IPS-NIHi7 (cell line): ENCODE measurements around the gene ANKRD29.

Experiments used
- DNase-seq: peaks from one replicate; pipeline ENCODE4 v3.0.0; 2012; ENCODE audit warnings: mixed read lengths; ENCODE audit errors: extremely low spot score

ANKRD29 gene

DNA sequence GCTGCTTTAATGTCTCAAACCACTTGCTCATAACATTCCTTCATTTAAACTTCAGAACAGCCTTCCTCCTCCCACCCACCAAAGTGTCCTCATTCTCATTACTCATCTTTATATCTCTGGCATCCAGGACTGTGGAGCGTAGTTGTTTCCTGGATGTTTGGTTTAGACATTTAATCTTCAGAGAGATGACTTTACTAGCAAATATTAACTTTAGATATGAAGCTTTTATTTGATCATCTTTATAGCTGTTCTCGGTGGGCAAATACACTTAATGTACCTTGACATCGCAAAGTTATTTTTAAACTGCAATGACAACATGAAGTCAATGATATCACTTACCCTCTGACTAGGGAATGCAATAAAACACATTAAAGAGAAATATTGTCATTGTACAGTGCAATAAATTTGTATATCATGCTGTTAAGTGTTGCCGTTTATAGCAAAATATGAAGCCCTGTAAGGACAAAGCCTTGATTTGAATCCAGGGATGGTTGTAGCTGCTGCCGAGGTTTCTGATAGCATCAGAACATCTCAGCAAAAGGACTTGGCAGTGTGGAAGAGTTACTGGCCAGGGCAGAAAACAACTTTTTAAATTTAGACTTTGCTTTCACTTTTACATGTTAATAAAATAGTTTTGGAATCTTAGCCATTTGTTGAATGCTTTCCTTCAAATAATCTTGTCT, 21.9 kb upstream of the ANKRD29 start:
- DNase-seq, result no peak

DNA sequence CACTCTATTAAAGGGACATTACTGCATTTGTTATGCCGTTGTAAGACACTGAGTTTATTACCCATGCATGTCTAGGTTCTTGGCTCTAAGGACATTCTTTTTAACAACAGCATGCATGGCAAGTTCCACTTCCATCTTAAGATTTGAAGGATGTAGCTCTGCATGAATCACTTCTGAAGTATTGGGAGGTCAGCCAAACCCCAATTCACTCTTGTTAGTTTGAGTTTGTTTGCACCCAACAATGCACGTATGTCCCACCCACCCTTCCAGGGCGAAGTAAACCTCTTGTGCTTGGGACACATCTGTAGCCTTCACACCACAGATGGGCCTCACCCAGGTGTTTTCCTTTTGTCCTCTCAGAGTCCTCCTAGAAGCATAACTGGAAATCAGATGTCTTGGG, 21.0 kb upstream of the ANKRD29 start:
- DNase-seq, result no peak

DNA sequence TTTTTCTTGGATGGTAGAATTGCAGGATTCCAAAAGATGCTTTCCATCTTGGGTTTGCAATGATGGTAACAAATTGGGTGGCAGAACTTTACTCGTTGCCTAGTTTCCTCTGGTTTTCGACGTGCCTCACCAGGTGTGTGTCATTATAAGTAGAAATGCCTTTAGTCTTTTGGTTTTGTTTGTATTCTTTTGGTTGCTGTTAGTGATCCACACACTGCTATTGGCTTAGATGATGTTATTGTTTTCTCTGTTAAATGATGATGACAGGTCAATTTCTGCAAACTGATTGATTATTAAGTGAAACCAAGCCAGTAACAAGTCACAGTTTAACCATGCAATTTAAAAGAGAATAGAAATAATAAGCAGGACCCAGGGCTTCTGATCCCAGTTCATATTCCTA, 20.4 kb upstream of the ANKRD29 start:
- no peak for DNase-seq

DNA sequence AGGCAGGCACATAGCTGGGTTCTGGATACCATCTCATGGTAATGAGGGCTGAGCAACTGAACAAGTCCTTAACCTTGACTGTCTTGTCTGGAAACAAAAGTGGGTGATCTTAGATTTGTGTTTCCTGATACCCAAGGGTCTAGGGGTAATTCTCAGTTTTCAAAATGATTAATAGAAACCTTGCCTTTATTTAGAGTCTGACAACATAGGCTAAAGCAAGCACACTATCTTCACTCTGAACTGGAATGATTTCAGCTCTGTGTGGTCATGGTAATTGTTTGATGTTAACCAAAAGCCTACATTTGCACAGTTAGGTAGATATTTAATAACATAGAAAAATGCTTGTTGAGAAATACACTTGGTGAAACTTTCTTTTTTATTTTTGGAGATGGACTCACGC, 19.8 kb upstream of the ANKRD29 start:
- DNase-seq, result no peak

DNA sequence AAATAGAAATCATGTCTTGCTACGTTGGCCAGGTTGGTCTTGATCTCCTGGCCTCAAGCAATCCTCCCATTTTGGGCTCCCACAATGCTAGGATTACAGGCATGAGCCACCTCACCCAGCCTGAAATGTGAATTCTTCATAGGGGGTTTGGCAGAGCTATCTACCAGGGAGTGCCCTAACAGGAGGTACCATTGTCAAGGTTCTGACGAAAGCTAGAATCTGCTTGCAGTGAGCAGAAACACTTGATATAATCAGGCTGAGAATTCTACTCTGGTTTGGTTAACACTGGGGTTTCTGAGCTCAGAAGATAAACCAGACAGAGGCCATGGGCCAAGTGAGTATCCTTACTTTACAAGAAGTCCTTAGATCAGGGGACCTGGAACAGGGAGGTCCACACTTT, 19.3 kb upstream of the ANKRD29 start:
- no peak for DNase-seq

DNA sequence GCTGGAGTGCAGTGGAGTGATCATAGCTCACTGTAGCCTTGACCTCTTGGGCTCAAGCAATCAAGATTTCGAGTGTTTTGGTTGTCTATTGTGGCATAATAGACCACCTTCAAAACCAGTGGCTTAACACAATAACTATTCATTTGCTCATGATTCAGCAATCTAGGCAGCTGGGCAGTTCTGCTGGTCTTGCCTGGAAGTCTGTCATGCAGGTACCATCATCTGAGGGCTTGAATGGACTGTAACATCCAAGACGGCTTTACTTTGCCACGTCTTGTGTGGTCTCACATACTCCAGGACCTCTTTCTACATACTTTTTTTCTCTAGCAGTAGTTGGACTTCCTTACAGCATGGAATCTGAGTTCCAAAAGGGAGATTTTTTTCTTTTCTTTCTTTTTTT, 13.2 kb upstream of the ANKRD29 start:
- DNase-seq, result no peak

DNA sequence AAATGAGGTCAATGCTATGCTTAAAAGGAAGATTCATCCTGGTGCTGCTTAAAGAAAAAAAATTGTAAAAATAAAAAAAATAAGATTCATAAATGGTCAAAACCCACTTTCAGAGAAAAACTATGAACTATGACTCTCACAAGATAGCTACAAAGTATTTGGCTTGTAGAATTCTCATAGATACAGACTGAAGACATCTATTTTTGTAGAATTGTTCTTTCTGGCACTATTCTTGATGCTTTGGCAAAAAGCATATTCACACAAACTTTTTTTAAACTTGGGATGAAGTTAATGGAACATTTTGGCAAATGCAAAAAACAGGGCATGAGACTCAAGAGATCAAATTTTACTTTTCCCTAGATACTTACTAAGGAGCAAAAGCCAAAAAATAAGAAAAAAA, 12.5 kb upstream of the ANKRD29 start:
- DNase-seq, result no peak

DNA sequence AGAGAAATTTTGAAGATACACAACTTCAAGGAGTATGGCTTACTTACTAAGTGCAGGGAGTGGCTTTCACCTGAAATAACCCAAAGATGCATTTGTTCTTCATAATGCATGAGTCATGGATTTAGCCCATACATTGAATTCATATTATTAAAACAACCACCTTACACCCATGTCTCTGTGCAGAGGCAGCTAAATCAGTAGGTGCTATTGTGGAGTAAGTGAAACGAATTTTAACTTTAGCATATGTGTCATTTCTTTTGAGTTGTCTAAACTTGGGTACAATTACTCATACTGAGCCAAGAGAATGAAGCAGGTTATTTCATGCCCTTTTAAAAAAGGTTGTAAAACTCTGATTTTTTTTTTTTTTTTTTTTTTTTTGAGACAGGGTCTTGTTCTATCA, 11.0 kb upstream of the ANKRD29 start:
- no peak for DNase-seq

DNA sequence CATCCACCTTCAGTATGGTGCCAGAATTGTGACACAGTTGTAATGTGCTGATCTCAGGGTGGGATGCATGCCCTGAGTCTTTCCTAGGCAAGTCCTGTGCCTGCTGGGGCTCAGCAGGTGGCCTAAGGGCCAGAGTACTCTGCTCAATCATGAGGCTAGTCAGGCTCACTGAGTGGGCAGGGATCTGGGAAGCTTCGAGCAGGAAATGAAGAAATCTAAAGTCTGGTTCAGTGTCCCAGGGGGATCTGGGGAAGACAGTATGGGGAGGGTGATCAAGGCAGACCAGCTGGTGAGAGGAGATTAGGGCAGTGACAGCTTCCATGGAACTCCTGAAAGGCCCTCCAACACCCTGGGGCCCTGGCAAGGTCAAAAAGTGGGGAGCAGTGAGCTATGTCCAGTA, 8.9 kb upstream of the ANKRD29 start:
- DNase-seq, result no peak

DNA sequence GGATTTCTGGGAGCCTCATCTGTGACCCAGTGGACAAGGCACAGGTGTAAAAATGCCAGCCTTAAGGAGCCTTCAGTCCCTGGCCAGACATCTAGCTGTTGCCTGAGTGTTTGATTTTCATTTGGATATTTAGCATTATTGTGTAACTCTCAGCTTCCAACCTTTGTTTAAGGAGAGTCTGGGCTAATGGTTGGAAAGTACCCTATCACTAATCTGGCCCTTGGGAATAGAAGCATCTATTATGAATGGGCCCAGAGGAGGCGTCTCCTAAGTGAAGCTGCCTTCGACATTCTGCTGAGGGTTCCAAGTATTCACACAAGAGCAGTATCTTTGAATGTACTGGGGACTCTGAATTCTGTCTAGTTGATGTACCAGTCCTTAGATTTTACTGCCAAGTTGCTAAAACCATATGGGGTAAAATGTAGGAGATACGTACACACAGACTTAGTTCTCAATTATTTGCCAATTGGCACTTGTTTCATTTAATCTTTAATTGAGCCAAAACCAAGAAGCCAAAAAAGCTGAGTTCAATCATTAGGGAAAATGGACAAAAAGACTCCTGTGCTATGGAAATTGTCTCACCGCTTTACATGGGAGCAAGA, 7.2 kb upstream of the ANKRD29 start:
- DNase-seq, result no peak

DNA sequence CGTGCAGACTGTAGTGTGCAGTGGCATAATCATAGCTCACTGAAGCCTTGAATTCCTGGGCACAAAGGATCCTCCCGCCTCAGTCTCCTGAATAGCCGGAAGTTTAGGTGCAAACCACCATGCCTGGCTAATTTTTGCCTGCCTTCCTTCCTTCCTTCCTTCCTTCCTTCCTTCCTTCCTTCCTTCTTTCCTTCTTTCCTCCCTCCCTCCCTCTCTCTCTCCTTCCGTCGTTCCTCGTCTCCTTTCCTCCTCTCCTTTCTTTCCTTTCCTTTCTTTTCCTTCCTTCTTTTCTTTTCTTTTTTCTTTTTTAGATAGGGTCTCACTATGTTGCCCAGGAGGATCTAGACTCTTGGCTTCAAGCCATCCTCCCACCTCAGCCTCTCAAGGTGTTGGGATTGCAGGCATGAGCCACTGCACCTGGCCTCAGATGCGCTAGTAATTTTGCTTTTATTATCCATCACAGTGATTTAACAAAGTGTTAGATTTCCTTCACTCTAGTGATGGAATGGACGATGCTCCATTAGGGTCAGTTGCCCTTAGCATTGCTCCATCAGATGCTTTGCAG, 6.6 kb upstream of the ANKRD29 start:
- DNase-seq, result no peak

DNA sequence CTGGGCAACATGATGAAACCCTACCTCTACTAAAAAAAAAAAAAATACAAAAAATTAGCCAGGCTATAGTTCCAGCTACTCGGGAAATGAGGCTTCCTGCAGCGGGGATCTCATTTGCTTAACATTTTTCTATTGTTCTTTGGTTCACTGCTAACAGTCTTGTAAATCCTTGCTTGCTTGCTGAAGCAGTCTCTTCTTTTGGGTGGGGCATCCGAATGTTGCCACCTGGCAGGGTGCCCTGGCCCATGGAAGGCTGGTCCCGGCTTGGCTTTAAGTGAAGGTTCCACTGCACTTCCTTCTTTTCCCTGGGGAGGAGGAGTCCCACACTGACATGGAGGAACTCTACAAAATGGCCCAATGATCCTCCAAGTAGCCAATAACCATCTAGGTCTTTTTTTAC, 6.0 kb upstream of the ANKRD29 start:
- peak; percentile 55 for DNase-seq

DNA sequence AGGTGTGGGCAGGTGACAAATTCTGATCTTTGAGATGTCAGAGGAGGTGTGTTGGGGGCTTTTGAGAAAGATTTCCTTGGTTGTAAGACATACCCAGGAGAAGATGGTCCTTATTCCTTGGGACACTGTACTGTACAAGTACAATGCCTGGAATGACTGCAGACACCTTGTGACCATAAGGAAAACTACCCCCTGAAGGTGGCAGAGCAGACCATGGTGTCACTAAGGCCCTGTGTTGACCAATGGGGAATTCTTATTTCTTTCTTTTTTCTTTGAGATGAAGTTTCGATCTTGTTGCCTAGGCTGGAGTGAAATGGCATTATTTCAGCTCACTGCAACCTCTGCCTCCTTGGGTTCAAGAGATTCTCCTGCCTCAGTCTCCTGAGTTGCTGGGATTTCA, 4.4 kb upstream of the ANKRD29 start:
- DNase-seq, result no peak

DNA sequence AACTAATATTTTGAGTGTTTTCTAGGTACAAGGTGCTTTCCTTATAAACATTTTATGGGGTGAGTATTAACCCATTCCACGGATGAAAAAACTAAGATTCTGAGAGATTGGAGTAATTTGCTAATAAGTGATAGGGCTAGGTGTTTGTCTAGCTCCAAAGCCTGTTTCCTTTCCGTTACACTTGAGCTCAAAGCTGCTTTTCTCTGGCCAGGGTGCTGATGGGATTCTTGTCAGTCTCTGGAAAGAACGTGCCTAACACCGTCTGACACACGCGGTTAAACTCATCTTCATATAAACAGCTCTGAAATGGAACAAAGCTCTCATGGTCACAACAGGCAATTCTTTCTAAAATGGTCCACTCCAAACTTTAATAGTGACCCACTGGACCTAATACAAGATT, 2.0 kb upstream of the ANKRD29 start:
- no peak for DNase-seq

DNA sequence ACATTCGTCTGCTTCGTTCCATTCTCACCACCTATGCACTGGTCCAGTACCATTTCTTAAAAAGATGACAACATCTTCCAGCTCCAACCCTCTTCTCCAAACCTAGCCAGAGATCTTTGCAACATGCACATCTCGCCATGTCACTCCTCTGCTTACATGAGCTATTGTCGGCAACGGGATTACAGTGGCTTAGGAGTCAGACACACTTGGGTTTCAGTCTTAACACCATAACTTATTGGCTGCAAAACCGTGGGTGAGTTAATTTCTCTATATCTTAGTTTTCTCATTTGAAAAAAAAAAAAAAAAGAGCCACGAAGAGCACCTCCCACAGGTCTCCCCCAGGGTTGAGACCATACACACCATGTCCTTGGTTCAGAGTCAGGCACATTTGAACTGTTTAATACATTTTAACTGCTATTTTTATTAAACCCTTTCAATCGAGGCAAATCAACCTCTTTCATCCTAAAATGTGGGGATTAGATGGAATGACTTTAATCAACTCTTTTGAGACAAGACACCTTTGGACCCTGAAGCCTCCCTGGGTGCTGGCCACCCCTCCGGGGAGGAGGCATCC, 889 bp downstream of the ANKRD29 start:
- no peak for DNase-seq

DNA sequence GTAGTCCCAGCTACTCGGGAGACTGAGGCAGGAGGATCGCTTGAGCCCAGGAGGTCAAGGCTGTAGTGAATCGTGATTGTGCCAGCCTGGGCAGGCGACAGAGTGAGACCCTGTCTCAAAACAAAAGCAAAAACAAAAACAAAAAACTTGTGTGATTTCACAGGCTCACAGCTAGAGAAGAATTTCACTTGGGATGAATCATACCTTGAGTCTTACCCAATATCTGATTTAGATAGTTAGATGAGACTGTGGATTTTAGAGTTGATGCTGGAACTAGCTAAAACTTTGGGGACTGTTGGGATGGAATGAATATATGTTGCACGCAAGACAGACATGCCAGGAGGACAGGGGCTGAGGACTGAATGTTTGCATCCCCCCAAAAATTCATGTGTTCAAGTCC, 4.4 kb downstream of the ANKRD29 start:
- DNase-seq, result no peak

DNA sequence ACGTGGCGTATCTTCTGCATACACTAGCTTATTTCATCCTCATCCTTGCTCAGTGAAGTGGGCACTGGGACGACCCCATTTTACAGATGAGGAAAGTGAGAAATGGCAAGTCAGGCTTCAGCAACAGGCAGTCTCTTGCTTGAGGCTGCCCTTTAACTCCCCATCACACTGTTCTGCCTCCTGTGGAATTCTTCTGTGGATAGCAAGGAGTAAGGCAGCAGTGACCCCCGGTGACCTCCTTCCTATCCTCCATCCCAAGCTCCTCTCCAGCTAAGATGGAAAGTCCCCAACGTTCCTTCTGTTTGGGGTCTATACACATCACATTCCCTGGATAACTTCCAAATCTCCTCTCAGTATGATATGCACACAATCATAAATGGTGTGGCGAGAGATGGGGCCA, 10.5 kb downstream of the ANKRD29 start:
- DNase-seq, result no peak

DNA sequence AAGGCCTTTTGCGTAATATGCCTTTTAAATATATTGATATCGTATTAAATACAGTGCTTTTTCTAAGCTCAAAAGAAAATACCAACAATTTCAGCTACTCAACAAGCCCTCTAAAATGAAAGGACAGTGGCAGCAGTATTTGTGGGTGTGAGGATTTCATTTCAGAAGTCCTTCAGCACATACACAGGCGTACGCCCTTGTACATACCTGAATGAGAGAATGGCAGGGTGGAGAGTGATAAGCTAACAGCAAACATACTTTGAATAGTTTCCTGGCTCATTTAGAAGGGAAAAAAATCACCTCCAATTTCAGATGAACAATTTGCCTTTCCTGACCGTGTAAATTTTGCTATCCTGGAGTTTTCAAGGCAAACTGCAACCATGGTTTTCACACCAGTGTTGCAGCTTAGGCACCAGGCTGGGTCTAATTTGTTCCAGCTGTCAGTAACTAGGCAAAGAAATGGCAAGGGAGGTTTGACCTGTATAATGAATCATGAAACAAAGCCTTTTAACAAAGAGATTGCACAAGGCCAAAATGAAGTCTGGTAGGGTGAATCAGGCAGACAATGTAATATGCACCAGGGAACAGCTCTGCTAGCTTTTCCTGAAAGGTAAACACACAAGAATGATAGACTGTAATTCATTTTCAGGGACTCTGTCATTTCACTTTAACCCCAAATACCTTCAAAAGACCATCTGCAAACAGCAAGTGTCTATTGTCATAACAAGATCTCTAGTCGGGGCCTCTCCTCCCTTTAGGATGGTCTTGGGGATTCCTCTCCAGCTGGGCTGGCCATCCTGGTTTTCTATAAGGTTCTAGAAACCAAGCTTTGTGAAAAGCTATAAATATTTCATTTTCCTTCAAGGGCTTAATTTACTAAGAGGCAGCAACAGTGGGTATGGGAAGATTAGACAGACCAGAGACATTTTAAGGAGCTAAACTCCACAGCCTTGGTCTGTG, 11.5 kb downstream of the ANKRD29 start:
- no peak for DNase-seq

DNA sequence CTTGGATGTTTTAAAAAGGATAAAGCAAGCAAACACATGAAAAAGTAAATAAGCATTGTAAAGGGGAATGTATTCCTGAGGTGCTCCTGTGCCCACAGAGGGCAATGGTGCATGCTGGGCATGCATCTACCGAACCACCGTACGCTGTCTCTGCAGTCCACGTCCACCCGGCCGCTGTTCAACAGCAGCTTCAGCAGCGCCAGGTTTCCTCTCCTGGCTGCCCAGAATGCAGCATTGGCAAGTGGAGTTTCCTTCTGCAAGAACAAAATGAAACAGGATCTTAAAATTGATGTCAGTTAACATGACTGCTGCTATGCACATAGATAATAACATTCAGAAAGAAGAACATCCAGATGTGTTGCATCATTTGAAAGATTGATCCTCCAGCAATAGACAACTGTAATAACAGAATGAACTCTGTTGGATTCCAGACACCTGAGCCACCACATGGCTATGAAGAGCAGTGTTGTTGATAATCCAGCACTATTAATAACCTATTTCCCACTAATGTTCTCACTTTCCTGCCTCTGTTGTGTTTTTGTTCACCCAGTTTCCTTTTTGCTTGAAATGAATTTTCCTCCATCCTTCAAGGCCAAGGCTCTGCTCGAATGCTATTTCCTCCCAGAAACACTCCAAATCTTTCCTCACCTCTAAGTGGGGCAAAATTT, 13.6 kb downstream of the ANKRD29 start:
- DNase-seq, result no peak

DNA sequence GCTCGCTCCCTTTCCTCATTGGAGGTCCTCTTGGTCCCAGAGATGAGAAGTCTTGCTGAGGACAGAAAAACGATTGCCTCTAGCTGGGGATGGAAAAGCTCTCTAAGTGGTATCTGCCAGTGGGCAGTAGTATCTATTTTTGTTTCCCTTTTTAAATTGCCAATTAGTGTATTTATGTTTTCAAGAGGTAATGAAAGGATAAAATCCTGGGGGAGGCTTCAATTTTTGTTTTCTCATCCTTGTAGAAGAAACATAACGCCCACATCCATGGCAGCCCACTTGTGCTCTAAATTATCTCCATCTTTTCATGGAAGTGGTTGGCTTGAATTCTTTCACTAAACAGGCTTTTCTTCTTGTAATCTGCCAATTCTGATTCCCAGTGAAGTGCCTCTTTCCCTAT, 14.3 kb downstream of the ANKRD29 start:
- no peak for DNase-seq

DNA sequence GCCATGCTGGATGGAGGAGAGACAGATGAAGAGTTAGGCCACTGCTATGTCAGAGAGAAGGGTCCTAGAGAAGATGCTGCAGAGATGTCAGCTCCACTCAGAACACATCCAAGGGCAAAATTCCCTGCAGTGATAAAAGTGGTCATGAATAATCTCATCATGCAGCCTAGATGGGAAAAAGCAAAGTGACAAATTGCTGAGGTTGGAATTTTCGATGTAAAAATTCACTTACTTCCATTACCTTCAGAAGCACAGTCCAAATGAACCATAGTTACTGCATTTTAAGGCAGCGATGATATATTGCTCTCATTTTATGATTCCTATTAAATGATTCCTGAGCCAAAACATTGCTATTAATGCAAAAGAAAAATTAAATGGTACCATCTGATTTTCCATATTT, 16.4 kb downstream of the ANKRD29 start:
- no peak for DNase-seq
